HG03442 (cell line): ENCODE data around the gene MRGPRF.

ENCODE experiments used
- ATAC-seq: cut with Tn5 transposase; IDR thresholded peaks from one replicate; pipeline ENCODE4 v1.9.1; 2021; ENCODE audit warnings: mild to moderate bottlenecking, moderate library complexity; ENCODE audit not compliant: unreplicated experiment

MRGPRF gene

GRCh38 chr11:69050592-69051380, 37.7 kb upstream of the MRGPRF start:
- no peak for ATAC-seq

- no peak for ATAC-seq
Observed at GRCh38 chr11:69049490-69049867, 36.4 kb upstream of the MRGPRF start.

GRCh38 chr11:69048694-69049489, 35.8 kb upstream of the MRGPRF start, which contains the start of gene TPCN2:
Gene TPCN2, plus strand, starts transcription at chr11:69048932. Its CDS starts 66 bp downstream, at chr11:69048998.
- peak; percentile 72 for ATAC-seq

- no peak for ATAC-seq
Observed at GRCh38 chr11:69048031-69048693, 35.1 kb upstream of the MRGPRF start.

GRCh38 chr11:69044111-69045013, 31.3 kb upstream of the MRGPRF start:
- ATAC-seq: no peak

GRCh38 chr11:69041516-69041915, 28.5 kb upstream of the MRGPRF start:
- ATAC-seq: no peak

- ATAC-seq: no peak
Observed at GRCh38 chr11:69040581-69041260, 27.7 kb upstream of the MRGPRF start.

GRCh38 chr11:69040051-69040450, 27.0 kb upstream of the MRGPRF start:
- no peak for ATAC-seq

GRCh38 chr11:69039501-69039900, 26.5 kb upstream of the MRGPRF start:
- no peak for ATAC-seq

- no peak for ATAC-seq
Observed at GRCh38 chr11:69037544-69037943, 24.5 kb upstream of the MRGPRF start.

- no peak for ATAC-seq
Observed at GRCh38 chr11:69037074-69037473, 24.0 kb upstream of the MRGPRF start.

- ATAC-seq: no peak
Observed at GRCh38 chr11:69035946-69036340, 22.9 kb upstream of the MRGPRF start.

GRCh38 chr11:69035150-69035945, 22.3 kb upstream of the MRGPRF start:
- no peak for ATAC-seq

- ATAC-seq: no peak
Observed at GRCh38 chr11:69034123-69034867, 21.2 kb upstream of the MRGPRF start.

GRCh38 chr11:69033431-69033830, 20.4 kb upstream of the MRGPRF start:
- ATAC-seq: no peak

- no peak for ATAC-seq
Observed at GRCh38 chr11:69032833-69033232, 19.8 kb upstream of the MRGPRF start.

GRCh38 chr11:69030301-69030700, 17.3 kb upstream of the MRGPRF start:
- ATAC-seq: no peak

- no peak for ATAC-seq
Observed at GRCh38 chr11:69027704-69028372, 14.8 kb upstream of the MRGPRF start.
